NCI-H2196 (cell line): ENCODE results near the gene GFRA4.
"Not testable (repeated sequence)": the region's sequence is repeated elsewhere in the genome, so short reads cannot be mapped to it uniquely, and the experiment has no call there.

Source experiments
- DNase-seq: peaks from one replicate; lab custom pipeline; 2025; ENCODE audit not compliant: unreplicated experiment; lab: John Stamatoyannopoulos, UW

Gene GFRA4

GRCh38 chr20:3627476-3627875, 35.7 kb downstream of the GFRA4 start:
- no peak for DNase-seq

DNA sequence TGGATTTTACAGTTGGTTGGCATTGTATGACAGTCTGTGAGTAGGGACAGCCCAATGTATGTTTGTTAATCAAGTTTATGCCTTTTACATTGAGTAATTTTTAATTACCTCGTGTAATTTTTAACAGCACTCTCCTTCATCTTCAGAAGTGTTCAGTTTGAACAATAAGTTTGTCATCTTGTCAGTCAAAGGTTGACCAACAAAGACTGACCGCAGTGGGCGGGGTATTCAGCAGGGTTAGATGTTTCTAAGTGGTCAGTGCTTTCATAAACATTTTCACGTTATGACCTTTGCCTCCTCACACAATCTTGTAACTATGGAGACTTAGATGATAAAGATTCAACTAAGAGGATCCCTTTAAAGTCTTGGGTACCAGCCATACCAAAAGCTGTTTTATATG, 40.8 kb downstream of the GFRA4 start:
- DNase-seq: no peak

- DNase-seq: no peak
These were observed 42.1 kb downstream of the GFRA4 start for GRCh38 chr20:3621111-3621510.

GRCh38 chr20:3616250-3616649, 46.9 kb downstream of the GFRA4 start:
- peak; percentile 51 for DNase-seq

- not testable (repeated sequence) for DNase-seq
These were observed 47.9 kb downstream of the GFRA4 start for GRCh38 chr20:3615171-3615840.

- no peak for DNase-seq
These were observed 48.7 kb downstream of the GFRA4 start for GRCh38 chr20:3614466-3614865.

DNA sequence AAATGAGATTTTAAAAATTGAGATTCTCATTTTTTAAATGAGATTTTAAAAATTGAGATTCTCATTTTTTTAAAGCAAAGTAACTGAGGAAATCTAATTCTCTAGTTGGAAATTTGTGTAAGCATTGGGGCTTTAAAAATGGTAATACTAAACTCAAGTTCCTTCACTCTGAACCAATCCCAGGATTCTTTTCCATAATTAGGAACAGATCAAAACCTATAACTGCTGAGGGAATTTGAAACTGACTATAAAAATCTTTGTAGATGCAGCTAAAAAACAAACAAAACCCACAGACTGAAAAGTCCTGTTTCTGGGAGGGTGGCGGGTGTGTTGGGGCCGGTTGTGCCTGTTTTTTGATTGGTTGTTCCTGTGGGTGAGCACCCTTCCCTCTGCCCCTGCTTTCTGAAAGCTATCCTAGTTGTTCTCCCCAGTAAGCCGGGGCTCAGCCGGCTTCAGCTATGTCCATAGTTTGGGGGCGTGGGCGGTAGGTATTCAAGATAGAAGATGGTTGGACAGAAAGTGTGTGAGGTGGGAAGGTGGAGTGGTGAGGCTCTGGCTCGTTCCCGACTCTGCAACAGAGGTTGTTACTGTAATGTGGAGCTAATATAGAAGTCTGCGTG, 49.3 kb downstream of the GFRA4 start:
- no peak for DNase-seq

GRCh38 chr20:3612795-3613572, 50.2 kb downstream of the GFRA4 start:
- DNase-seq: no peak

DNA sequence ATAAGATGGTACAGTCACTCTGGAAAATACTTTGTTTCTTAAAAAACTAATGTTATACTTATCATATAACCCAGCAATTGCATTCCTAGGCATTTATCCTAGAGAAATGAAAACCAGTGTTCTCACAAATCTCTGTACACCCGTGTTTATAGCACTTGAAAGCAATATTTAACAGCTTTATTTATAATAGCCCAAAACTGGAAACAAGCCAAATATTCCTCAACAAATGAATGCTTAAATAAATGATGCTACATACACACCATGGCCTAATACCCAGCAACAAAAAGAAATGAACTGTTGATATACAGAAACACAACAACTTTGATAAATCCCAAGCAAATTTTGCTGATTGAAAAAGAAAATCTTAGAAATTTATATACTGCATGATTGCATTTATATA, 51.3 kb downstream of the GFRA4 start:
- no peak for DNase-seq
